Measurements from ENCODE around the gene COL4A2.

COL4A2 gene

DNA sequence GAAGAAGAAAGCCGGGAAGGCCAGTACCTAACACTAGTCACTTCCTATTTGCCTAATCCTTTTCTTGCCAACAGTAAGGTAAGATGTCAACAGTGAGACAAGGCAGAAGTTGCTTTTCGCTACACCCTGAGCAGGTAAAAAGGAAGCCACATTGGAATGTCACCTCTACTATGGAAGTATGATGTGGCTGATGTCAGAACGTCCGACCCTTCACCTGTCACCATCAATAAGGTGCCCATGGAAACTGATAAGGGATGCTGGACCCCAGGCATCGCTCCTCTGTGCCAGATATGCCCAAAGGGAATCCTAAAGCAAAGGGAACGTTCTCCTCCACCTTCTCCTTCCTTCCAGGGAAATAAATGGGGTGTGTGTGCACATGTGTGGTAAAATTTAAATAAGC, 34.4 kb upstream of the COL4A2 start:
- no peak for DNase-seq

DNA sequence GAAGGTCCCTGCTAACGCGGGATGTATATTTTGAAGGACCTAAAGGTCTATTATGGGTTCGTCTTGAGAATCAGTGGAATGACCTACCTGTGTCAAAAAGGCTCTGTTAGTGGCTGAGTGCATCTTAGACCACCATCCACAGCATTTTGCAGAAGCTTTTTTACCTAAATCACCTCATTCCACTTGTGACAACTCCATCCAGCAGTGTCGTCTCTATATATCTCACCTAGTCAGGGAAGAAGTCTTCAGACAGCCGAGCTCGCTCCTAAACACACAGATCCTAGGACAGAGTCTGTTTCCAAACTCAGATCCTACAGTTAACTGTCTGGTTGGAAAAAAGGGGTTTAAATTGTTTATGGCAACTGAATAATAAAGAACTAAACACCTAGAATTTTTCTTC, 33.8 kb upstream of the COL4A2 start:
- DNase-seq, result no peak

DNA sequence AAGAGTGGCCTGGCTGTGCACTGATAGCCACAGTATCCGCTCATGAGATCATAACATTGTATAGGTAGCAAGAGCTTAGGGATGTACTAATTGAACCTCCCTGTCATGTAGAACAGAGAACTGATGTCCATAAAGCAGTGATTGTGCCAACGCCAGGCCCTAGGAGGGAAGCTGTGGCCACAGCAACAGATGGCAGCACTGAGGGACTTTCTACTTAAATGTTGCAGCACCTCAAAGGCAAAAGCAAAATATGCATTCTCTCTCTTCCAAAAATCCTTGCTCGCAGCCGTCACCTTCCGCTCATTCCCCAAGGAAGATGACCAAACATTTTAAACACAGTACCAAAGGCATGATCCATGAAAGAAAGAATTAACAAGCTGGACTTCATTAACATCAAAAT, 32.4 kb upstream of the COL4A2 start:
- DNase-seq, result no peak

DNA sequence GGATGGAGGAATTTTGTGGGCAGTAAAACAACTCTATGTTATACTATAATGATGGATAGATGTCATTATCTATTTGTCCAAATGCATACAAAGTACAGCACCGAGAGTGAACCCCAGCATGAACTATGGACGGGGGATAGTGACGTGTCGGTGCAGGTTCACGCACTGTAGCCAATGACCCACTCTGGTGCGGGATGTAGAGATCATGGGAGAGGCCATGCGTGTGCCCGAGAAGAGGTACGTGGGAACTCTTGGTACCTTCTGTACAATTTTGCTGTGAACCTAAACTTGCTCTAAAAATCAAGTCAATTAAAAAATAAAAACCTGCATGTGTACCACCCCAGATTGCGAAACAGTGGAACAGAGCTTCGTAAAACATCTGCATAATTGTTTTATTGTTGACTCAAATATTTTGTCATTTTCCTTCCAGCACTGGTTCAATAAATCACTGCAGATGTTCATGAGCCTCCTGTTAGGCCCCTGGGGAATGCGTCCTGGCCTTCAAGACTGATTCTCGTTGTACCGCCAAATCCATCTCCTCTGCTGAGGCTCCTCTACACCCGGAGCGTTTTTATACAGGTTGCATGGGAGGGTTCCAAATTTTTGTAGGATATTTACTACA, 31.0 kb upstream of the COL4A2 start:
- no peak for DNase-seq

DNA sequence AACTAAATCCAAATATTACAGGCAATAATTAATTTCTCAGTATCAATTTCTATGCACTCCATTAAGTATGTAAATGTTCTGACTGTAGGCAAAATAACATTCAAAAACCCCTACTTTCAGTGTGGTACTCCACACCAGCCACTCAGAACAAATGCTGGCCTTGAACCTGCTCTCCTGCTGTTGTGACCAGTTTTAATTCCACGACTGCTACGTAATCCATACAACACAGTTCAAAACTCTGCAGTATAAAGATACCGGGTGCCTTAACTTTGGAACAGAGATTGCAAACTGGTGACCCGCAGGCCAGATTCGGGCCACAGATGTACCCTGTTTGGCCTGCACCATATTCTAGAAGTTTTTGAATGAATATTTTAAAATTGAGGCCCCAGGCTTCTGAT, 30.5 kb upstream of the COL4A2 start:
- no peak for DNase-seq

DNA sequence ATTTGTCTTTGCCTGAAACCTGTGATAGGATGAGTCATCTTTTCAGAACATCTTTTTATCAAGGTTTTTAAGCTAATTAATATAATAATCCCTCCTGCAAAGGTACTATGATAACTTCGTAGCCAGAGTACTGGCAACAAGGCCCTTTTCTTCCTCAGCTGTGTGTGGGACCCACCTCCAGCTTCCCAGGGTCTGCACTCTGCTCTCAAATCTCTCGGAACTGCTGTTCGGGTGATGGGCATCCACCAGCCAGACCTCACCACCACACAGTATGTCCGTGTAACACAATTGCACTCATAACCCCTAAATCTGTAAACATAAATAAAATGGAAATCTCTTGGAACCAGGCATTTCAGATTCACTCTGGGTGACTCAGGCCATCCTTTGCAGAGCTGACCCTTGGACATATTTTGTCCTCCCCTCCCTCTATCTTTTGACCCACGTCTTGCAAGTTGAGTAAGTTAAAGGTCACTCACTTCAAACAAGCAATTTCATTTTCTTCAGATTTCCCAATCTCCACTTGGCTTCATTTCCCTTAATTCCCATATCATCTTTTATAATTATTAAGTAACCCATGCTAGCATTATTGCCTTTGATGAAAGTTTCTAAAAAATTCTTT, 29.6 kb upstream of the COL4A2 start:
- DNase-seq, result no peak

DNA sequence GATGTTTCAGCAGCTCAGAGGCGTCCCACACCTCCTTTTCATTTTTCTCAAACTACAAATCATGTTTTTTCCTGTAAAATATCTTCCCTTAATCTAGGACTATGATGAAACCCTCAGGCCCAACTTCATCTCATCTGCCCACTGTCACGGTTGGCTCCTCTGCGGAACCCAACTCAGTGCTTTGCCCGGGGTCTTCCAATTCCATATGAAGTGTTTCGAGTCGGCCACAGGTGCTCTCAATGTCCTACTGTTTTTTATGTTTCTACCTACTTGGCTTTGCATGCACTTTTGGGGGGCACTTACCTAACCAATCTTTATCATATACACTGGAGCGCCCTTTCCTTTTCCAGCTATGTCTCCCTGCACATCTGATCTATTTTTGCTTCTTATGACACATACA, 28.2 kb upstream of the COL4A2 start:
- DNase-seq, result no peak

DNA sequence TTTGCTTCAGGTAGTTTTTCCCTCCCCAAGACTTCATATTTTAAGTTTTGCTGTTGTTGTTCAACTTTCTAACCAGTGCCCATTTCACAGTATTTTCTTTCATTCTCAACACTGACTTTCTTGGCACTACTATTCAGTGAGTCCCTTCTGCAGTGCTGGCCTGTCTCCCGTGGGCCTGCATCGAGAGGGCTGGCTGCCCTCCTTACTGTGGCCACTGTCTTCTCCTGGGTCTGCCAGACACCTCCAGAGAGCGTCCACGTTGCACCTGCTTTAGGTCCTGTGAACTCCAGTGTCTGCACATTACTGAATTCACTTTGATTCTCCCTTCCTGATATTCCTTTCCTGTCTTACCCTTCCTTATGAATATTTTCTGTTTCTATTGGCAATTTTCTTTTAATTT, 27.4 kb upstream of the COL4A2 start:
- no peak for DNase-seq

DNA sequence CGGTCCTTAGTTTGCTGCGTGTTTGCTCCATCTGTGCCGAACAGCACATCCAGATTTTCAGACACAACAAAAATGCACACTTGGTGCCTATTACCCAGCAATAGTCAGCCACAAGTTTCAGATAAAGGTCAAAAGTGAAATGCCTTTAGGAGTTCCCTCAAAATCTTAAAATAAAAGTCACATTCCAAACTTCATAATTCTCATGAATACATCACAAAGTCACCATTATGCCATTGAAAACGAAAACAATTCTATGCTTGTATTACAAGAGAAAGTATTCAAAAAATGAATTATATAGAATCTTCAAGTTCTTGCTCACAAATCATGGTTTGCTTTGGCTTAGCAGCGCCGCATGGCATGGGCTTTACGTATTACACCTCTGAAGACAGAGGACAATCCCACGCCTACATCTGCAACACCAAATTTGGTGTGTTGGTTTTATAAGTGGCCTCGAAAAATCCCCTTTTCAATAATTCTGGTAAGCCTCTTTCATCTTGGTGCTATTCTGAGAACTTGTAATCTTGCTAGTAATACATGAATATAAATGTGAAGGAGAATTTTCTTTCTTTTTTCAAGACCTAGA, 26.8 kb upstream of the COL4A2 start:
- no peak for DNase-seq

DNA sequence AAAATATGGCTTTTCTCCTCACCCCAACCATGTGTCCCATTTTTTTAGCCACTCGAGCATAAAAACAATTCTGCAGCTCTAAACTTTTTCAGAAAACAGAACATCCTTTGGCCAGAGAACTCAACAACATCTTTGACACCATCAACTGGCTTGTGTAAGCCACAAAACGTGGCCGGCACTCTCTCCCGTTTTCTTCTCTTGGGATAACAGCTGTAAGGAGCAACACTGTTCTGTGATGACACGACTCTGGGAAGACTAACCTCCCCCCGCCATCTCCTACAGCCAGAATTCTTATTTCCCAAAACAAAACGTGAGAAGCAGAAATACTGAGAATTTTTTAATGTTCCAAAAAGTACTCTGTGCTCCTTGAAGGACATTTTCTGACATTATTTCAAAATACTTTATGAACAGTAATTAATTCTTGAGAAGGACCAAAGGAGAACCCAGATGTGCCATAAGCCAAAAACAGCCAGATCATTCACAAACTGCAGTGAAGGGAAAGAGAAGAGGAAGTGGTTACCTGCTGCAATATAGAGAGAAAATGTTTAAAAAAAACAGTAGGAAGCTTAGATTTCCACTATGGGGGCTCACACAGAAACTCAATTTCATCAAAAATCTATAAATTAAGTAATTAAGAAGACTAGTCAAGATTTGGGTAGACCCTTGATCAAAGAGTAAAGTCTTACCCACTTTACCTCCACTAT, 25.9 kb upstream of the COL4A2 start:
- no peak for DNase-seq

DNA sequence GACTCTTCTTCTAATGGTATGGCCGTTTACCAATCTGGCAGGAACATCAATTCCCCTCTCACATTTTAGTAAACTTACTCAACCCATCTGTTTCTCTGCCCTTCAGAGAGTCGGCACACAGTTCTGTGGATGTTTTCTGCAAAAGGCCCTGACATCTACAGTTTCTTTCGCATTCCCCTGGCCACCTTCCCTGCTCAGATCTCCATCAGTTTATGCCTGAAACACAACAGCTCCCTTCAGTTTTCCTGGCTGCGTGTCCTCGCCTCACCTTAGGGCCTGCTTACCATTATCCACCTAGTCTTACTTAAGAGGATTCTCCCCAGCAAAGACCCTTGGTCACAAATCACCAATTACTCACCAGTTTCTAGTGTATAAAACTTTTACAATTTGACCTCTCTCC, 25.3 kb upstream of the COL4A2 start:
- DNase-seq, result no peak

DNA sequence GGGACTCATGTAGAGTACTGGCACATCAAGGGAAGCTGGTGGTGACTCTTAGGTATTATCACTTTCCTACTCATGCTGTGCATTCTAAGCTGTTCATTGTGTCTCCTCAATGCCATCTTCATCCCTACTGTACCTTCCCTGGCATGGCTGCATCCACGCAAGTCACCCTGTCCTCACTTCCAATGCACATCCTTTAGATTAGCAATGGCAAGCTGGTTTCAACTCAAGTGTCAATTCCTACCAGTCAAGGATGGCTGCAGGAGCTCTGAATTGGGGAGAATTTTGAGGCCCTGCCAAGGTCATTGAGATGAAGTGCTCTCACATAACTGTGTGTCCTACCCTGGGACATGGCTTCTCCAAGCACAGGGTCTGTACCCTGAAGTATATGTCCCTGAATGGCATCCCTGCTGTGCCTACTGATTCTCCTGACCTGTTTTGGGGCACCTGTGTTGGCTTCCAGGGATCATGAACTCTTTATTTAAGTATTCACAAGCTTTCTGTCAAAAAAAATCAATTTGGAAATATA, 24.7 kb upstream of the COL4A2 start:
- no peak for DNase-seq

DNA sequence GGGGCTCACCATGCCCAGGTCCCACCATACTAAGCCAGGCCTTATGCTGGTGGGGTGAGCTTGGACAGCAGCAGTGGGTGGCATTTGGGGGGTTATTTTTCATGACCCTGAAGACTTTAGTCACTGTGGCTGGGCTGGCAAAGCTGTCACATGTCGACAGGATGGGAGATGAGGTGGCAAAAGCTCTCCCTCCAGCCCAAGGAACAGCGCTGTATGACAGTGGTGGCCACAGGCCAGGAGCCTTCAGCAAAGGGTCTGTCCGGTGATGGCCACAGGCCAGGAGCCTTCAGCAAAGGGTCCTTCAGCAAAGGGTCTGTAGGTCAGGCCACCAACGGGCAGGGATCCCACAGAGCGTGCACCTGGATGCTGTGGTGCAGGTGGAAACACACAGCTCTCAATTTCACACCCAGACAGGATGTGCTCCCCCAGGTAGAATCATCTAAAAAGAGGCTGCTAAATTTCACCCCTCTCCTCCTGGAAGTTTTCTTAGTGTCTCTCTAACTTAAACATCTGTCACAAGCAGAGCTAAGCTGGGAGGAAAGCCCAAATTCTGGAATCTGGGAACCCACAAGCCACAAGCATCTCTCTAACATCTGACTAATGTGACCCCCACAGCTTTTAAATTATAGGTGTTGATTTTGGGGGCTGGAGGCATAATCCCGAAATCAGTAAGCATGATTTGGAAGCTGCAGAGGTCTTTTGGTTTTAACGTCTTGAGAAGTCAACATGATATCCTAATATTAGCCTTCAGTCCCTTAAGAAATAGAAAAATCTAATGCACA, 23.2 kb upstream of the COL4A2 start:
- DNase-seq, result no peak

DNA sequence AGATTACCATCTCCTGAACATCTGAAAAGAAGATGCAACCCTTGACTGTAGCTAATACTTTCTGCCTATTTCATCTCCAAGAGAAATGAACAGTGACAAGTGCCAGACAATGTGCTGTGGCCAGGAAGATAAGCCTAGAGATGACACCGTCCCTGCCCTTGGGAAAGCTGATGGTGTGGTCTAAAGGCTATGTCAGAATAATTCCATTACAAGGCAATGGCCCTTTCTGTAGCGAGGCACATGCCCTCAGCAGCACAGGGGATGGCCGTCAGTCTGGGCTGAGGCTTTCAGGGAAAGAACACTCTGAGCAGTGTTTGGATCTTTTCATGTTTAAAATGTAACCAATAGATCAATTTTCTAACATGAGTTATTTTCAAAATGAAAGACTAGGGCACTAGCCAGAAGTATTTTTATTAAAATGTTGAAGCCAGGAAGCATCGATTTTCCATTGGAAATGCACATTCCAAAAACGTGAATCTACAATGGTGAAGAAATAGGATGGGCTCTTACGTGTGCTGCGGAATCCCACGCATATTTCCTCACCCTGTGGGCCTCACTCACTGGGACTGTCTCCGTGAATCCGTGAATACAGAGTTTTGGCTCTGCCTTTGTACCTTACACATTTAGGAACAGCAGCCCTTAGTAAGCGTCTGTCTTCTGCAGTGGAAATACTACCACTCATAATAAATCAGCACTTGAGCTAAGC, 22.2 kb upstream of the COL4A2 start:
- no peak for DNase-seq

DNA sequence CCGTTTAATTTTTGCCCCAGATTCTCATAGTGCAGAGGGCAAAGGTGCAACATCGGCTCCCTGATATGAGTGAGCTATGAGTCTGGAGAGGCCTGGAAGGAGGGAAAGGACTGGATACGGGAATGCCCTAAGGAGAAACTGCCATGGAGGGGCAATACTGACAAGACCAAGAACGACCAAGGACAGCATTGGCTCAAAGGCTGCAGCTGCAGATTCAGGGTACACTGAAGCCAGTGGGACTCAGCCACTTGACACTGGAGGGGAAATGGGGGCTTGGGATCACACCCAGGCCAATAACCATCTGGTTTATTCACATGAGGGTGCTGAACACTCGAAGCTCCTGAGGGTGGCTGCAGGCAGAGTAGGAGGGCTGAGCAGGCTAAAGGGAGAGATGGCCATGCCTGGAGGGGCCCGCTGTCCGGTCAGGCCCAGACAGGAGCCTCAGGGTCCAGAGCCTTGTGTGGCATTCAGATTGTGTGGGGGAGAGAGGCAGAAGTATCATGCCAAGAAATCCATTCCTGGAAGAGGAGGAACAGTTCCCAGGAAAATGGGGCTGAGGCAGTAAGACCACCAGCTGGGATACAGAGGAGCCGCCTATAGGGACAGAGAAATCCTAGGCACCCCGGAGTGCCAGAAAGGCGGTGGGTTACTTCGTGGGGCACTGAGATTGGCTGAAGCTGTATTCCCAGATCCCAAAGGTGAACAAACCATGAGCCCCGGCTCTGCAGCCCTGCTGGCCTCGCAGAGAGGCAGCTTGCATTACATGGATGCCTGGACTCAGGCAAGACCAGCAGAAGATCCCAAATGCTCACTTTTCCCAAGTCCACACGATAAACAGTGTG, 20.9 kb upstream of the COL4A2 start:
- DNase-seq, result no peak

DNA sequence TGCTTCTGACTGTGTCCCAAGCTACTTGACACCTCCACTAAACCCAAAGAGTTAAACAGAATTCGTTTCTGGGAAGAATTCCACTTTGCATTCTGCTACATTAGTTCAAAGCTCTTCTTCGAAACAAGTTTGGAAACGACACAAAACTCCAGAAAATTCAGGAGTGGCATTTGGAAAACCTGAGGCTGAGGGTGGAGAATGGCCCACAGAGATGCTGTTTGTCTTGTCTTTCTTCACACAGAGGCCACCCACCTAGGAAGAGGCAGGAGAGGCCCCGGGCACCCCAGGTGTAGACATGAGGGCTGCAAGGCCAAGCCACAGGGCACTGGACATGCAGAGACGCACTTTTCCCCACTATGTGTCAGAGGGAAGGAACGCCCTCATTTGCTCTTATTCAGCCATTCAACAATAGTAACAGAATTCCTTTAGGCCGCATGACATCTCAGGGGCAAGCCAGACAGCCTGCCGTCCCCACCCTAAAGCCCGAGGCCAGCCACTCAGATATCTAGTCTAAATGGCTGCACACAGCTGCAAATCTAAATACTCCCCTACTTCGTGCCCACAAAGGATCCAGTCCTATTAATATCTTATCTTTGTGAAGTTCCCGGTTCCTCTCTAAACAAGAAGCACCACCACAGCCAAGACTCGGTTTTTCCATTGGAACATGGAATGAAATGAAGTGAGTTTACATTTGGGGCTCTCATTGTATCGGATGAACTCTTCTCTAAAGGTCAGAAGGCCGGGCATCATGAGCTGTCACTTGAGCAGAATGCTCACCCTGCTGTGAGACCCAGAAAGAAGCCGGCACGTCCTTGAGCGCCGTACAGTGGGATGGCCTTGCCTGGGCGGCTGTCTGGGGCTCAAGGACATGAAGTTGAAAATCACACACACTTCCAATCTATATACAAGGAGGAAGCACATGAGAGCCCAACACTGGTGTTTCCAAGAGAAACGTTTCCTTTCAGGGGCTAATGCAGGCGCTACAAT, 20.0 kb upstream of the COL4A2 start:
- no peak for DNase-seq

DNA sequence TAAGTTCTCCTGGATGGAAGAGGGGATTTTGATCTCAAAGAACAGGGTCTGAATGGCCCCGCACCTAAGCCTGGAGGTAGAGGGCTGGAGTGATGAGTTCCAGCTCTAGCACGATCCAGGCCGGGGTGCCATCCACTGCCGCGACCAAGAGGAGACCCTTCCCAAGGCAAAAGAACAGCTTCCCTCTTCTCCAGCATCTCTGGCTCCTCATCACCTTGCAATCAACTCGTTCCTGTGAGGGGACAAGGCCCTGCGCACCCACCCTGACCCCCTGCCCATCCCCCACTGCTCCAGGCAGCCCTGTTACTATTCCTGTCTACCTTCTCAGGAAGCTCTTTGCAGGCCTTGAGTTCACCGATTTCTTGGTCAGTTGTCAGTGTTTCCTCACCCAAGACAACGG, 17.9 kb upstream of the COL4A2 start:
- no peak for DNase-seq

DNA sequence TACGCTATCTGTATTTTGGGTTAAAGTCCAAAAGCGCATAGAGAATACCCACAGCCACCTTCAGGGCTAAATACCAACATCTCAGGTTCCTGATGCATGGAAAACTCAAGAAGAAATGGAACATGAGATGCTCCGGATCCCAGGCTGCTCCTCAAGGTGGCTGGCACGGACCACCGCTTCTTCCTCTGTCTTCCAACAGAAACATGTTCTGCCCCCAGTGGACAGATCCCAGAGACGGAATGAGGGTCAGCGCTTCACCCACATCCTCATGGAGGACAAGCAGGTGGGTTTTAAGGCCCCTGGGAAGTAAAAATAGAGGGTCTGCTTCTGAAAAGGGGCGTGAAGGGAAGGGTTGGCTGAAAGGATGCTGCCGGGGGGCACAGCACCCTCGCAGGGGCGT, 17.4 kb upstream of the COL4A2 start:
- no peak for DNase-seq

DNA sequence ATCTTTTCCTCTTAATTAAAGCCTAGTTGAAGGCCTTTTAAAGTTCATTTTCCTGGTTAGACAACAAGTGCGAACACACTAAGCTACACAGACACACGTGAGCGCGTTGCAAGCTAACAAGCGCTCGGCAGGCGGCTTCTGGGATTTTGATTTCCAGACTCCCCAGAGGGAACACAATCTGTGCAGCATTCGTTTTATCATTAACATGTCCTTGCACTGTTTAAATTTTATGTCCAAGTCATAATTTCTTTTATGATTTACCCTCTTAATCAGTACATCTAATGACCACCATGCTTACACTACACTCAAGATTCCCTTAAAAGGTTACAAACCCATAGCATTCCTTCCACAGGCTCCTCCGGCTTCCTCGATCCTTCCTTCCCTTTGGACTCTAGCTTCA, 16.9 kb upstream of the COL4A2 start:
- no peak for DNase-seq

DNA sequence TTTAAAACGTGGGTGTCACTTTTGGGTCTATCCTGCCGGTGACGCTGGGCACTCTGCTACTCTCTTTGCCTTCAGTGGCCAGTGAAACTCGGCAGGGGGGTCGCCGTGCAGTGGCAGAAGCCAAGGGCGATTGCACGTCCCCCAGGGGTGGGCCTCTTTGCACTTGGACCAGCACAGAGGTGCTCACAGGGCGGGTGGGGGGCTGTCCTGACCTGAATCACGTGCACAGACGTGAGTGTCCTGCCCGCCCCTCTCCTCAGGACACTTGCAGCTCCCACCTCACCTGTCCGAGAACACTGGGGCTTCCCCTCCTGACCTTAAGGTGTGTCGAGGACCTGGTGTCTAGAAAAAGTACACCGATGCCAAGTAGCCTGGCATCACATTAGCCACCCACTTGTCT, 16.3 kb upstream of the COL4A2 start:
- no peak for DNase-seq

All from SHP77 treated with DMSO at 0.1 percent for 48 hours (cell line).